ENCODE measurements around the gene HERC4.

HERC4 gene

GRCh38 chr10:68074775-68075549 lies at the start of gene HERC4:
HERC4 (minus strand) TSS chr10:68075283; CDS start chr10:68073108, 2,175 bp downstream.
- Histone ChIP-seq H3K4me1 (peaks cover 28% of the 10 kb centered on the region), H3K4me3 (peak within 1 kb of the TSS; percentile 96), H3K9me3 (no peaks in the 10 kb centered on the region), H3K27me3 (ENCODE audit: low read depth) (no peaks in the 10 kb centered on the region), H3K36me3 (replicated peaks) (peaks cover 7% of the 10 kb centered on the region)
- in situ Hi-C loops (cut with MboI; ENCODE audit: low sequenced_read_pairs): no loop called here
- DNase-seq (ENCODE audit: low spot score in 2 of 2): peak; percentile 94 to 96

GRCh38 chr10:68124718-68125117 lies 49.6 kb upstream of the HERC4 start:
- H3K4me1 ChIP-seq: peaks cover 9% of the 10 kb centered on the region

GRCh38 chr10:68121852-68122251 lies 46.8 kb upstream of the HERC4 start:
- in situ Hi-C loops (cut with MboI; ENCODE audit: low sequenced_read_pairs): no loop called here
- no peaks in the 10 kb centered on the region for H3K9me3 ChIP-seq
- H3K27me3 ChIP-seq (ENCODE audit: low read depth): no peaks in the 10 kb centered on the region
- no peak overlapping the region for H3K4me3 ChIP-seq
- no peaks in the 10 kb centered on the region for H3K36me3 ChIP-seq (replicated peaks)
- DNase-seq (ENCODE audit: low spot score in 2 of 2): no peak
- peaks cover 9% of the 10 kb centered on the region for H3K4me1 ChIP-seq

More at GRCh38 chr10:68124718-68125117, 49.6 kb upstream of the HERC4 start:
- H3K36me3 ChIP-seq (replicated peaks): no peaks in the 10 kb centered on the region
- no peaks in the 10 kb centered on the region for H3K9me3 ChIP-seq
- no peak for DNase-seq (ENCODE audit: low spot score in 2 of 2)
- no peak overlapping the region for H3K4me3 ChIP-seq
- no peaks in the 10 kb centered on the region for H3K27me3 ChIP-seq (ENCODE audit: low read depth)
- in situ Hi-C loops (cut with MboI; ENCODE audit: low sequenced_read_pairs): no loop called here

GRCh38 chr10:68121020-68121743 lies 46.1 kb upstream of the HERC4 start:
- Histone ChIP-seq H3K9me3 (no peaks in the 10 kb centered on the region), H3K36me3 (replicated peaks) (no peaks in the 10 kb centered on the region), H3K4me1 (peaks cover 9% of the 10 kb centered on the region), H3K27me3 (ENCODE audit: low read depth) (no peaks in the 10 kb centered on the region), H3K4me3 (no peak overlapping the region)
- no peak for DNase-seq (ENCODE audit: low spot score in 2 of 2)
- in situ Hi-C loops (cut with MboI; ENCODE audit: low sequenced_read_pairs): no loop called here

- Histone ChIP-seq H3K4me3 (no peak overlapping the region), H3K9me3 (no peaks in the 10 kb centered on the region), H3K27me3 (ENCODE audit: low read depth) (no peaks in the 10 kb centered on the region), H3K36me3 (replicated peaks) (no peaks in the 10 kb centered on the region), H3K4me1 (no peaks in the 10 kb centered on the region)
- DNase-seq (ENCODE audit: low spot score in 2 of 2): no peak
- in situ Hi-C loops (cut with MboI; ENCODE audit: low sequenced_read_pairs): no loop called here
Observed at GRCh38 chr10:68118657-68119056, 43.6 kb upstream of the HERC4 start.

GRCh38 chr10:68112837-68113236 lies 37.8 kb upstream of the HERC4 start:
- Histone ChIP-seq H3K9me3 (no peaks in the 10 kb centered on the region), H3K36me3 (replicated peaks) (no peaks in the 10 kb centered on the region), H3K4me1 (peaks cover 7% of the 10 kb centered on the region; the same call in 1 of the 2 replicates), H3K4me3 (no peak overlapping the region), H3K27me3 (ENCODE audit: low read depth) (no peaks in the 10 kb centered on the region)
- no peak for DNase-seq (ENCODE audit: low spot score in 2 of 2)
- in situ Hi-C loops (cut with MboI; ENCODE audit: low sequenced_read_pairs): no loop called here

GRCh38 chr10:68111584-68111983 lies 36.5 kb upstream of the HERC4 start:
- H3K36me3 ChIP-seq (replicated peaks): no peaks in the 10 kb centered on the region
- in situ Hi-C loops (cut with MboI; ENCODE audit: low sequenced_read_pairs): no loop called here
- H3K4me1 ChIP-seq: peaks cover 7% of the 10 kb centered on the region; the same call in 1 of the 2 replicates
- DNase-seq (ENCODE audit: low spot score in 2 of 2): no peak
- H3K9me3 ChIP-seq: no peaks in the 10 kb centered on the region
- no peaks in the 10 kb centered on the region for H3K27me3 ChIP-seq (ENCODE audit: low read depth)
- H3K4me3 ChIP-seq: no peak overlapping the region

GRCh38 chr10:68110027-68110426 lies 34.9 kb upstream of the HERC4 start:
- Histone ChIP-seq H3K9me3 (no peaks in the 10 kb centered on the region), H3K36me3 (replicated peaks) (no peaks in the 10 kb centered on the region), H3K4me1 (peaks cover 7% of the 10 kb centered on the region; the same call in 1 of the 2 replicates), H3K27me3 (ENCODE audit: low read depth) (no peaks in the 10 kb centered on the region), H3K4me3 (no peak overlapping the region)
- DNase-seq (ENCODE audit: low spot score in 2 of 2): no peak
- in situ Hi-C loops (cut with MboI; ENCODE audit: low sequenced_read_pairs): no loop called here

GRCh38 chr10:68109331-68109730 lies 34.2 kb upstream of the HERC4 start, which contains the start of gene MYPN:
MYPN (plus strand) TSS chr10:68109488; CDS start chr10:68121439, 11,951 bp downstream.
- in situ Hi-C loops (cut with MboI; ENCODE audit: low sequenced_read_pairs): no loop called here
- no peak for DNase-seq (ENCODE audit: low spot score in 2 of 2)
- Histone ChIP-seq H3K9me3 (no peaks in the 10 kb centered on the region), H3K4me1 (peaks cover 7% of the 10 kb centered on the region; the same call in 1 of the 2 replicates), H3K36me3 (replicated peaks) (no peaks in the 10 kb centered on the region), H3K27me3 (ENCODE audit: low read depth) (no peaks in the 10 kb centered on the region), H3K4me3 (no peak within 1 kb of the TSS)

GRCh38 chr10:68108653-68109052 lies 33.6 kb upstream of the HERC4 start:
- no peaks in the 10 kb centered on the region for H3K9me3 ChIP-seq
- no peak overlapping the region for H3K4me3 ChIP-seq
- DNase-seq (ENCODE audit: low spot score in 2 of 2): no peak
- H3K4me1 ChIP-seq: peaks cover 7% of the 10 kb centered on the region; the same call in 1 of the 2 replicates
- no peaks in the 10 kb centered on the region for H3K27me3 ChIP-seq (ENCODE audit: low read depth)
- H3K36me3 ChIP-seq (replicated peaks): no peaks in the 10 kb centered on the region
- in situ Hi-C loops (cut with MboI; ENCODE audit: low sequenced_read_pairs): no loop called here

GRCh38 chr10:68108051-68108450 lies 33.0 kb upstream of the HERC4 start:
- Histone ChIP-seq H3K4me3 (no peak overlapping the region), H3K9me3 (no peaks in the 10 kb centered on the region), H3K27me3 (ENCODE audit: low read depth) (no peaks in the 10 kb centered on the region), H3K4me1 (peaks cover 10% of the 10 kb centered on the region), H3K36me3 (replicated peaks) (no peaks in the 10 kb centered on the region)
- DNase-seq (ENCODE audit: low spot score in 2 of 2): no peak
- in situ Hi-C loops (cut with MboI; ENCODE audit: low sequenced_read_pairs): no loop called here

- no peak for DNase-seq (ENCODE audit: low spot score in 2 of 2)
- Histone ChIP-seq H3K36me3 (replicated peaks) (no peaks in the 10 kb centered on the region), H3K4me3 (no peak overlapping the region), H3K27me3 (ENCODE audit: low read depth) (no peaks in the 10 kb centered on the region), H3K9me3 (no peaks in the 10 kb centered on the region), H3K4me1 (peaks cover 14% of the 10 kb centered on the region)
- in situ Hi-C loops (cut with MboI; ENCODE audit: low sequenced_read_pairs): no loop called here
Observed at GRCh38 chr10:68107651-68108050, 32.6 kb upstream of the HERC4 start.

- in situ Hi-C loops (cut with MboI; ENCODE audit: low sequenced_read_pairs): no loop called here
- Histone ChIP-seq H3K36me3 (replicated peaks) (no peaks in the 10 kb centered on the region), H3K27me3 (ENCODE audit: low read depth) (no peaks in the 10 kb centered on the region), H3K9me3 (no peaks in the 10 kb centered on the region), H3K4me1 (peaks cover 7% of the 10 kb centered on the region), H3K4me3 (no peak overlapping the region)
- no peak for DNase-seq (ENCODE audit: low spot score in 2 of 2)
Observed at GRCh38 chr10:68106656-68107055, 31.6 kb upstream of the HERC4 start.

GRCh38 chr10:68105820-68106219 lies 30.7 kb upstream of the HERC4 start:
- H3K27me3 ChIP-seq (ENCODE audit: low read depth): no peaks in the 10 kb centered on the region
- H3K4me1 ChIP-seq: peaks cover 7% of the 10 kb centered on the region
- no peak overlapping the region for H3K4me3 ChIP-seq
- in situ Hi-C loops (cut with MboI; ENCODE audit: low sequenced_read_pairs): no loop called here
- no peaks in the 10 kb centered on the region for H3K9me3 ChIP-seq
- no peak for DNase-seq (ENCODE audit: low spot score in 2 of 2)
- no peaks in the 10 kb centered on the region for H3K36me3 ChIP-seq (replicated peaks)
